Neural progenitor cell (in vitro differentiated cells): ENCODE measurements around the gene RCOR1.

ENCODE experiments used
- CTCF ChIP-seq: fragments of 200-600 bp; sonication (generic); IDR thresholded peaks from 2 replicates; pipeline ENCODE4 v1.5.1; 2017; ENCODE audit warnings: antibody characterized with exemption, mild to moderate bottlenecking
- EZH2 ChIP-seq: fragments of 200-600 bp; sonication (generic); IDR thresholded peaks from 2 replicates; pipeline ENCODE4 v1.6.1; 2017; ENCODE audit warnings: antibody characterized with exemption, mild to moderate bottlenecking, moderate library complexity
- EZH2phosphoT487 ChIP-seq: fragments of 200-600 bp; sonication (generic); IDR thresholded peaks from 2 replicates; pipeline ENCODE4 v1.6.1; 2017; ENCODE audit warnings: antibody characterized with exemption

GRCh38 chr14:102667703-102668102, 75.3 kb downstream of the RCOR1 start:
- no peak for TF ChIP-seq CTCF
- no peak for TF ChIP-seq EZH2
- no peak for TF ChIP-seq EZH2phosphoT487
